ENCODE results near the gene IMP4.

- TF ChIP-seq CTCF (IDR thresholded peaks at IDR 0.05; ENCODE audit: low read depth, low read length), result no peak
- no peak for TF ChIP-seq EZH2phosphoT487 (IDR thresholded peaks at IDR 0.05; ENCODE audit: low read depth)
Observed at GRCh38 chr2:130354139-130354428, 11.4 kb downstream of the IMP4 start.
